IPS-20b (cell line): ENCODE data around the gene TMEM207.

ENCODE experiments used
- H3K27ac ChIP-seq: one replicate; pipeline ENCODE4 v1.5.1; 2013; ENCODE audit warnings: low read length
- H3K27me3 ChIP-seq: 2 replicates; pipeline ENCODE4 v1.6.1; 2013; ENCODE audit warnings: mild to moderate bottlenecking, low read length, inconsistent platforms; ENCODE audit not compliant: insufficient read depth
- H3K36me3 ChIP-seq: 2 replicates; pipeline ENCODE4 v1.6.1; 2013; ENCODE audit warnings: low read depth, mild to moderate bottlenecking, inconsistent platforms, low read length, moderate library complexity; ENCODE audit not compliant: insufficient read depth
- H3K4me1 ChIP-seq: 2 replicates; pipeline ENCODE4 v1.6.1; 2013; ENCODE audit warnings: mild to moderate bottlenecking, control low read depth, inconsistent platforms, low read length, moderate library complexity; ENCODE audit not compliant: insufficient read depth
- H3K4me3 ChIP-seq: 2 replicates; pipeline ENCODE4 v1.5.1; 2013; ENCODE audit warnings: mild to moderate bottlenecking, low read length, inconsistent platforms
- H3K9ac ChIP-seq: 2 replicates; pipeline ENCODE4 v1.6.1; 2013; ENCODE audit warnings: low read depth, mild to moderate bottlenecking, inconsistent platforms, low read length, moderate library complexity
- H3K9me3 ChIP-seq: 2 replicates; pipeline ENCODE4 v1.6.1; 2013; ENCODE audit warnings: mild to moderate bottlenecking, low read depth, low read length, inconsistent platforms; ENCODE audit not compliant: insufficient read depth

The TMEM207 gene

DNA sequence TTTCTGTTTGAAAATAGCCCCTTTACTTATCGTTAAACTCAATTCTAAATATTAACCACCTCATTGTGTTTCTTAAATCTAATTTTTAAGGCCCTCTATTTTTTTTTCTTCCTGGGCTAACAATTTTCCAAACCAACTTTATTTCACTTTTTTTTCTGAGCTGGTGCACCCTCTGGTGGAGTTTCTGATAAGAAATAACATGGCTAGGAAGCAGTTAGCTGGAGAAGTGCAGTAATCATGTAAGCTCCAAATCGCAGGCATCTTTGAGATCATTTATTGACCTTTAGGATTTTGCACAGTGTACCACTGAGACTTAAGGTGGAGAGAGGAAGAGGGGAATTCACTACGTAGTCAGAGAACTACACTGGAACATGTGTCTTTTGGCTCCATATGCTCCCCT, 6.4 kb downstream of the TMEM207 start:
- no peaks in the 10 kb centered on the region for H3K27me3 ChIP-seq
- H3K27ac ChIP-seq, result no peak overlapping the region
- no peaks in the 10 kb centered on the region for H3K36me3 ChIP-seq
- no peaks in the 10 kb centered on the region for H3K4me1 ChIP-seq
- no peak overlapping the region for H3K9ac ChIP-seq
- no peaks in the 10 kb centered on the region for H3K9me3 ChIP-seq
- H3K4me3 ChIP-seq, result no peak overlapping the region

DNA sequence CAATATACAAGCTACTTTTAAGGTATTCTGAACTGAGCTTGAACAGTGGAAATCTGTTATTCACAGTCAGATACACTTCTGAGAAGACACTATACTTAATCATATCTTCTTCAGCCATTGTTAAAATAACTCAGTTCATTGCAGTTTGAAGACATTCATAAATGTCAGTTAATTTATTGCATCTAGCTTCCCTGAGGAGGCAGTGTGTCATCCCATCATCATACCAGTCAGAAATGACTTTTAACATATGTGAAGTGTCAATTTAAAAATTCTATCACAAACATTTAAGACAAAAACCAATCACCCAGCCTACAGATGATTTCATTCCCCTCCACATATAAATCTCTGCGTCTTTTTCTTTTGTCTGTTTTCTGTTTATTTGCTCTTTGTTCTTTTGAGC, 7.5 kb downstream of the TMEM207 start:
- Histone ChIP-seq H3K27ac (no peak overlapping the region), H3K27me3 (no peaks in the 10 kb centered on the region), H3K4me3 (no peak overlapping the region), H3K9ac (no peak overlapping the region), H3K36me3 (no peaks in the 10 kb centered on the region), H3K9me3 (no peaks in the 10 kb centered on the region), H3K4me1 (no peaks in the 10 kb centered on the region)

GRCh38 chr3:190436331-190436730, 13.4 kb downstream of the TMEM207 start:
- Histone ChIP-seq H3K4me3 (no peak overlapping the region), H3K36me3 (no peaks in the 10 kb centered on the region), H3K27me3 (no peaks in the 10 kb centered on the region), H3K27ac (no peak overlapping the region), H3K4me1 (no peaks in the 10 kb centered on the region), H3K9me3 (no peaks in the 10 kb centered on the region), H3K9ac (no peak overlapping the region)

- no peaks in the 10 kb centered on the region for H3K9me3 ChIP-seq
- H3K36me3 ChIP-seq, result no peaks in the 10 kb centered on the region
- no peaks in the 10 kb centered on the region for H3K27me3 ChIP-seq
- H3K9ac ChIP-seq, result no peak overlapping the region
- no peak overlapping the region for H3K27ac ChIP-seq
- H3K4me1 ChIP-seq, result no peaks in the 10 kb centered on the region
- no peak overlapping the region for H3K4me3 ChIP-seq
Measured at GRCh38 chr3:190435618-190436017, 14.1 kb downstream of the TMEM207 start.

- Histone ChIP-seq H3K36me3 (no peaks in the 10 kb centered on the region), H3K27ac (no peak overlapping the region), H3K9ac (no peak overlapping the region), H3K27me3 (no peaks in the 10 kb centered on the region), H3K4me1 (no peaks in the 10 kb centered on the region), H3K4me3 (no peak overlapping the region), H3K9me3 (no peaks in the 10 kb centered on the region)
Measured at GRCh38 chr3:190433626-190434025, 16.1 kb downstream of the TMEM207 start.

GRCh38 chr3:190432216-190432615, 17.5 kb downstream of the TMEM207 start:
- Histone ChIP-seq H3K9me3 (no peaks in the 10 kb centered on the region), H3K27ac (no peak overlapping the region), H3K36me3 (no peaks in the 10 kb centered on the region), H3K4me3 (no peak overlapping the region), H3K4me1 (no peaks in the 10 kb centered on the region), H3K27me3 (no peaks in the 10 kb centered on the region), H3K9ac (no peak overlapping the region)

GRCh38 chr3:190430906-190431305, 18.8 kb downstream of the TMEM207 start:
- Histone ChIP-seq H3K27me3 (no peaks in the 10 kb centered on the region), H3K4me1 (no peaks in the 10 kb centered on the region), H3K9me3 (no peaks in the 10 kb centered on the region), H3K9ac (no peak overlapping the region), H3K27ac (no peak overlapping the region), H3K4me3 (no peak overlapping the region), H3K36me3 (no peaks in the 10 kb centered on the region)

- Histone ChIP-seq H3K9me3 (no peaks in the 10 kb centered on the region), H3K4me1 (no peaks in the 10 kb centered on the region), H3K36me3 (no peaks in the 10 kb centered on the region), H3K9ac (no peak overlapping the region), H3K27ac (no peak overlapping the region), H3K27me3 (no peaks in the 10 kb centered on the region), H3K4me3 (no peak overlapping the region)
Measured at GRCh38 chr3:190429681-190430080, 20.0 kb downstream of the TMEM207 start.

GRCh38 chr3:190426806-190427507, 22.7 kb downstream of the TMEM207 start:
- Histone ChIP-seq H3K4me3 (no peak overlapping the region), H3K36me3 (no peaks in the 10 kb centered on the region), H3K9ac (no peak overlapping the region), H3K27me3 (no peaks in the 10 kb centered on the region), H3K4me1 (no peaks in the 10 kb centered on the region), H3K27ac (no peak overlapping the region), H3K9me3 (no peaks in the 10 kb centered on the region)

- Histone ChIP-seq H3K4me3 (no peak overlapping the region), H3K9me3 (no peaks in the 10 kb centered on the region), H3K36me3 (no peaks in the 10 kb centered on the region), H3K27me3 (no peaks in the 10 kb centered on the region), H3K27ac (no peak overlapping the region), H3K4me1 (no peaks in the 10 kb centered on the region), H3K9ac (no peak overlapping the region)
Measured at GRCh38 chr3:190425833-190426232, 23.9 kb downstream of the TMEM207 start.

- H3K27me3 ChIP-seq, result no peaks in the 10 kb centered on the region
- no peak overlapping the region for H3K4me3 ChIP-seq
- H3K27ac ChIP-seq, result no peak overlapping the region
- H3K36me3 ChIP-seq, result no peaks in the 10 kb centered on the region
- H3K9me3 ChIP-seq, result no peaks in the 10 kb centered on the region
- H3K9ac ChIP-seq, result no peak overlapping the region
- no peaks in the 10 kb centered on the region for H3K4me1 ChIP-seq
Measured at GRCh38 chr3:190424478-190425439, 24.9 kb downstream of the TMEM207 start.

DNA sequence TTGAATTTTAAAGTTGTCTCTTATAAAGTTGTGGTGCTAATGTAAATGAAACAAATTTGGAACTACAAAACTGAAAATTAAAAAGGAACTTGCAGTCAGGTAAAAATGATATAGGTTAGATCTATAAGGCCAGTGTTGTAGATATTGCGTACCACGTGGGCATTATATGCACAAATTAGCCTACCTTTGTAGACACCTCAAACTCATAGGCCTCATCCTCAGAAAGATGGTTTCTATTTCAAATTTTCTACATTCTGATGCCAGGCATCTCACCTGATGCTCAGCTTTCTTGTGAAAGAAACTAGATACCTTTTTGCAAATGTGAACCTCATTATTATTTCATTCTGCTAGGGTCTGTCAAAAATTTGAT, 25.6 kb downstream of the TMEM207 start:
- Histone ChIP-seq H3K9me3 (no peaks in the 10 kb centered on the region), H3K4me3 (no peak overlapping the region), H3K36me3 (no peaks in the 10 kb centered on the region), H3K27me3 (no peaks in the 10 kb centered on the region), H3K27ac (no peak overlapping the region), H3K9ac (no peak overlapping the region), H3K4me1 (no peaks in the 10 kb centered on the region)
